ENCODE measurements around the gene TLR10. TPM values are rescaled to one million over a fixed set of nuclear protein-coding genes. Genes with fewer than 3 reads are reported as not detected.

The TLR10 gene
- total RNA-seq, 1 experiment from 2014 or later, result not detected

GRCh38 chr4:38745881-38746280, 36.9 kb downstream of the TLR10 start:
- Mint-ChIP-seq H3K27me3 (ENCODE audit: unreplicated experiment) (no peaks in the 10 kb centered on the region), H3K4me3 (ENCODE audit: low read depth, unreplicated experiment) (no peak overlapping the region), H3K9me3 (ENCODE audit: low read depth, unreplicated experiment) (peaks cover 6% of the 10 kb centered on the region), H3K36me3 (ENCODE audit: insufficient read depth, unreplicated experiment) (no peaks in the 10 kb centered on the region), H3K27ac (ENCODE audit: unreplicated experiment) (no peak overlapping the region), H3K4me1 (ENCODE audit: low read depth, unreplicated experiment) (peaks cover 3% of the 10 kb centered on the region)
- TF ChIP-seq CTCF (IDR thresholded peaks at IDR 0.05; ENCODE audit: unreplicated experiment), result no peak
- intact Hi-C loops (cut with micrococcal nuclease; ENCODE audit: unreplicated experiment), result no loop called here
- CTCF ChIA-PET, result no interaction called here
- DNase-seq, result no peak
- BruUV-seq (replicated peaks), result no TSS peak

- H3K36me3 Mint-ChIP-seq (ENCODE audit: insufficient read depth, unreplicated experiment), result no peaks in the 10 kb centered on the region
- H3K4me3 Mint-ChIP-seq (ENCODE audit: low read depth, unreplicated experiment), result no peak overlapping the region
- H3K27ac Mint-ChIP-seq (ENCODE audit: unreplicated experiment), result no peak overlapping the region
- H3K4me1 Mint-ChIP-seq (ENCODE audit: low read depth, unreplicated experiment), result peaks cover 13% of the 10 kb centered on the region
- H3K27me3 Mint-ChIP-seq (ENCODE audit: unreplicated experiment), result no peaks in the 10 kb centered on the region
- no TSS peak for BruUV-seq (replicated peaks)
- intact Hi-C loops (cut with micrococcal nuclease; ENCODE audit: unreplicated experiment), result no loop called here
- DNase-seq, result no peak
- TF ChIP-seq CTCF (IDR thresholded peaks at IDR 0.05; ENCODE audit: unreplicated experiment), result no peak
- CTCF ChIA-PET, result no interaction called here
- H3K9me3 Mint-ChIP-seq (ENCODE audit: low read depth, unreplicated experiment), result peaks cover 6% of the 10 kb centered on the region
These were observed 38.9 kb downstream of the TLR10 start for GRCh38 chr4:38743866-38744265.

- Mint-ChIP-seq H3K4me1 (ENCODE audit: low read depth, unreplicated experiment) (peaks cover 13% of the 10 kb centered on the region), H3K27ac (ENCODE audit: unreplicated experiment) (no peak overlapping the region), H3K9me3 (ENCODE audit: low read depth, unreplicated experiment) (no peaks in the 10 kb centered on the region), H3K27me3 (ENCODE audit: unreplicated experiment) (no peaks in the 10 kb centered on the region), H3K4me3 (ENCODE audit: low read depth, unreplicated experiment) (no peak overlapping the region), H3K36me3 (ENCODE audit: insufficient read depth, unreplicated experiment) (no peaks in the 10 kb centered on the region)
- no peak for DNase-seq
- CTCF ChIA-PET, result interaction anchor here (0.7 kb wide), 3 partner anchors 42 to 580 kb away, joined by 3 to 7 read pairs (median 4); partner anchors contain the start of gene TLR10
- no peak for TF ChIP-seq CTCF (IDR thresholded peaks at IDR 0.05; ENCODE audit: unreplicated experiment)
- intact Hi-C loops (cut with micrococcal nuclease; ENCODE audit: unreplicated experiment), result no loop called here
- BruUV-seq (replicated peaks), result no TSS peak
These were observed 42.5 kb downstream of the TLR10 start for GRCh38 chr4:38740303-38740702.

- CTCF ChIA-PET, result interaction anchor here (0.7 kb wide), 1 partner anchor 352 kb away, joined by 5 read pairs; no protein-coding TSS in a partner anchor
These were observed 43.6 kb downstream of the TLR10 start for GRCh38 chr4:38738940-38739803.

More at GRCh38 chr4:38738940-38739803, 43.6 kb downstream of the TLR10 start:
- Mint-ChIP-seq H3K4me1 (ENCODE audit: low read depth, unreplicated experiment) (peaks cover 13% of the 10 kb centered on the region), H3K4me3 (ENCODE audit: low read depth, unreplicated experiment) (no peak overlapping the region), H3K9me3 (ENCODE audit: low read depth, unreplicated experiment) (peaks cover 2% of the 10 kb centered on the region), H3K27me3 (ENCODE audit: unreplicated experiment) (no peaks in the 10 kb centered on the region), H3K27ac (ENCODE audit: unreplicated experiment) (no peak overlapping the region), H3K36me3 (ENCODE audit: insufficient read depth, unreplicated experiment) (peaks cover under 1% of the 10 kb centered on the region)
- BruUV-seq (replicated peaks), result no TSS peak
- TF ChIP-seq CTCF (IDR thresholded peaks at IDR 0.05; ENCODE audit: unreplicated experiment), result no peak
- no peak for DNase-seq
- intact Hi-C loops (cut with micrococcal nuclease; ENCODE audit: unreplicated experiment), result no loop called here
